BLaER1 (cell line): ENCODE results near the gene KRT79.
"Not testable (repeated sequence)": the region's sequence is repeated elsewhere in the genome, so short reads cannot be mapped to it uniquely, and the experiment has no call there.

Experiments used
- H3K27ac ChIP-seq: shearing (Covaris generic); formaldehyde crosslinking; 2 replicates; pipeline ENCODE4 v1.8.1; 2022
- H3K27me3 ChIP-seq: shearing (Covaris generic); formaldehyde crosslinking; 2 replicates; pipeline ENCODE4 v1.8.1; 2022
- H3K36me3 ChIP-seq: shearing (Covaris generic); formaldehyde crosslinking; 2 replicates; pipeline ENCODE4 v1.8.1; 2022
- H3K4me1 ChIP-seq: shearing (Covaris generic); formaldehyde crosslinking; 2 replicates; pipeline ENCODE4 v1.8.1; 2022
- H3K4me2 ChIP-seq: shearing (Covaris generic); formaldehyde crosslinking; 2 replicates; pipeline ENCODE4 v1.8.1; 2022
- H3K4me3 ChIP-seq: shearing (Covaris generic); formaldehyde crosslinking; 2 replicates; pipeline ENCODE4 v1.8.1; 2022
- H3K9ac ChIP-seq: shearing (Covaris generic); formaldehyde crosslinking; 2 replicates; pipeline ENCODE4 v1.8.1; 2022
- H3K9me3 ChIP-seq: shearing (Covaris generic); formaldehyde crosslinking; 2 replicates; pipeline ENCODE4 v1.8.1; 2022
- H4K20me1 ChIP-seq: shearing (Covaris generic); formaldehyde crosslinking; 2 replicates; pipeline ENCODE4 v1.8.1; 2022
- Cebpa-rat ChIP-seq: shearing (Covaris generic); IDR thresholded peaks from 2 replicates; pipeline ENCODE4 v1.8.1; 2022

The KRT79 gene

DNA sequence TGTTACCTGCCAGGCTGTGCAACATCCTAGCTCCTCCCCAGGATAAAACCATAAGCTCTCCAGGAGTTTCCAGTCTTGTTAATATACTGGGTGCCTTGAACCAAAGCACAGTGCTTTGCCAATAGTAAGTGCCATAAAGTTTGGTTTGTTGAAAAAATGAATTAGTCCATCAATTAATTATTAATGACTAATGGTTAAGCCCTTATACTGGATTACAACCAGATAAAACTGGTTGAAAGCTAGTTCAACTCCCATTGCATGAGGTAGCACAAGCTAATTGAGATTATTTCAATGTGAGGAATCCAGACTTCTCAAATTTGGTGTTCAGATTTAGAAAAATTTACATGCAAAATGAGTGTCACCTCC is 36.6 kb downstream of the KRT79 start:
- H3K9me3 ChIP-seq: no peaks in the 10 kb centered on the region
- no peaks in the 10 kb centered on the region for H3K36me3 ChIP-seq
- H3K4me3 ChIP-seq: no peak overlapping the region
- H3K4me2 ChIP-seq: no peak overlapping the region
- no peaks in the 10 kb centered on the region for H4K20me1 ChIP-seq
- TF ChIP-seq Cebpa-rat: no peak
- no peak overlapping the region for H3K9ac ChIP-seq
- no peaks in the 10 kb centered on the region for H3K27me3 ChIP-seq
- H3K27ac ChIP-seq: no peak overlapping the region
- no peaks in the 10 kb centered on the region for H3K4me1 ChIP-seq

DNA sequence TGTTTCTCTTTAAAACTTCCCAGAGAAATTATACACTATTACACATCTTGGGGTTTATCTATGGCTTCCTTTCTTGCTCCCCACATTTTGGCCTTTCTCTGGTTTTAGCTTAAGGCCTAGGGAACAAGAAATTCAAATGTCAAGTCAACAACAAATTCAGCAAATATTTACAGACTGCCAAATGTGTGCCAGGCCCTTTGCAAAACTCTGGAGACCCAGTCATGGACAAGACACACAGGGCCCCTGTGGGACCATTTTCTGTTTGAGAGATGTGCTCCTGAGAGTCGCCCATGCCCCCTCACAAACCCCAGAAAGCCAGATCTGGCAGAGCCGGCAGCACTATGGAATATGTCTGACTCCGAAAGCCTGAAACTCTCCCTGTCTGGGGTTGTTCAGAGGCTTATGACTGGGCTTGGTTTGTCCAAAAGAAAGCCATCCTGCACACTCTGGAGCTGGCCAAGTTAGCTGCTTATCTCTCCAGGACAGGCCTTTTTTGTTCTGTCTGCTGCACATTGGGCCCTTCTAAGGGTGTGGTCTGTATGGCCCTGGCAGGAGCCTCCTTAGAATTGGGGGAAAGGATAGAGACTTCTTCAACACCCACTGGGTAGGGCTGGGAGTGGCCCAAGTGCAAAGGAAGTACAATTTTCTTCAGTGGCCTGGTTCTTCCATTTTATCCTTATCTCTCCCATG is 37.1 kb downstream of the KRT79 start:
- Histone ChIP-seq H4K20me1 (no peaks in the 10 kb centered on the region), H3K27ac (no peak overlapping the region), H3K9ac (no peak overlapping the region), H3K27me3 (no peaks in the 10 kb centered on the region), H3K4me1 (no peaks in the 10 kb centered on the region), H3K9me3 (no peaks in the 10 kb centered on the region), H3K4me3 (no peak overlapping the region), H3K36me3 (no peaks in the 10 kb centered on the region), H3K4me2 (no peak overlapping the region)
- TF ChIP-seq Cebpa-rat: no peak

GRCh38 chr12:52796429-52796794 is 37.7 kb downstream of the KRT79 start:
- Histone ChIP-seq H3K9me3 (no peaks in the 10 kb centered on the region), H3K36me3 (no peaks in the 10 kb centered on the region), H3K4me2 (no peak overlapping the region), H3K9ac (no peak overlapping the region), H3K4me1 (no peaks in the 10 kb centered on the region), H3K27ac (no peak overlapping the region), H3K27me3 (no peaks in the 10 kb centered on the region), H4K20me1 (no peaks in the 10 kb centered on the region), H3K4me3 (no peak overlapping the region)
- no peak for TF ChIP-seq Cebpa-rat

- Histone ChIP-seq H3K36me3 (no peaks in the 10 kb centered on the region), H3K4me1 (no peaks in the 10 kb centered on the region), H3K27ac (no peak within 1 kb of the TSS), H3K9me3 (no peaks in the 10 kb centered on the region), H4K20me1 (no peaks in the 10 kb centered on the region), H3K4me3 (no peak within 1 kb of the TSS), H3K27me3 (no peaks in the 10 kb centered on the region), H3K9ac (no peak within 1 kb of the TSS), H3K4me2 (no peak within 1 kb of the TSS)
- no peak for TF ChIP-seq Cebpa-rat
Measured at GRCh38 chr12:52795694-52796428, 38.2 kb downstream of the KRT79 start, which contains the start of gene KRT3. TSS of gene KRT3 (minus strand) at chr12:52796117. CDS start at chr12:52796042, 75 bp downstream.

DNA sequence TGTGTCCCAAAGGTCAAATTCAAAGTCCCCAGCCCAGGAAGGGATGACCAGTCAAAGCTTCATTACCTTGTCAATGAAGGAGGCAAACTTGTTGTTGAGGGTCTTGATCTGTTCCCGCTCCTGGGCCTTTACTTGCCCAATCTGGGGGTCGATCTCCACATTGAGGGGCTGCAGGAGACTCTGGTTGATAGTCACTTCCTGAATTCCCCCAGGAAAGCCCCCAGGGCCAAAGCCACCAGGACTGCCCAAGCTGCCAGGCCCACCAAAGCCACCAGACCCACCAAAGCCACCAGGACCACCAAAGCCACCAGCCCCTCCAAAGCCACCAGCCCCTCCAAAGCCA is 38.8 kb downstream of the KRT79 start:
- H3K4me3 ChIP-seq, H3K27ac ChIP-seq, H4K20me1 ChIP-seq, H3K4me1 ChIP-seq, H3K4me2 ChIP-seq, H3K9ac ChIP-seq, H3K27me3 ChIP-seq, H3K36me3 ChIP-seq, H3K9me3 ChIP-seq: not testable (repeated sequence)

DNA sequence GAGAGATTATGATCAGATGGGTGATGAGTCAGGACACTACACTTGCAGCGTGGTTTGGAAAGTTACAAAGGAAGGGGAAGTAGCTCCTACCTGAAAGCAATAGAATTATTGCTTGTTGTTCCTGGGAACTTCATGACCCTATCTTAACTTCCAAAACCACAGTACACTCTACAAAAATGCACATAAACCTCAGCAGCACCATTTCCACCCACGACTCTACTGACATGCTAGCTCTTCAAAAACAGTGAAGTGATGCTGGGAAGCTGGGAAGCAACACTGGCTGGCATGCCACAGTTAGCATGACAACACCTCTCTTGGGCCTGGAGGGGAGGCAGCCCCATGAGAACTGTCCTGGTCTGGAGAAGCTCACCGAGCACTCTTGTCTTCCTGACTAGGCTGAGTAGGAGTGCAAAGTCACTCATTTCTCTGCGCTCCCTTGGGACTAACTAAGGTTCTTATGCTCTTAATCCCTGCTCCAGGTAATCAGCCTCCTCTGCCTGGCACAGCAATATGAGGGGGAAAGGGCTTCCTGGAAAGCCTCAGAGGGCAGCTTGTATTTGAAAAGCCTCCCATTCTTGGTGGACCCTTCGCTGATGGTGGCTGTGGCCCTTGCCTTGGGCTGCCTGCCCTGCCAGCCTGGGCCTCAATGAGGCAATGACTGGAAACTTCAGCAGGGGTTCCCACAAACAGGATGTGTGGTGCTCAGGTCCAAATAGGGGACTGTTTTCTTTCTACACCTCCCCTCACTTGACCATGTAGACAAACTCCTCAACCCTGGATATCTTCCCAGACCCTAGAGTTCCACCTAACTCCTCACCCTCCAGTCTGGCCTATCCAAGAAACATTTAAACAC is 39.4 kb downstream of the KRT79 start:
- no peak overlapping the region for H3K27ac ChIP-seq

DNA sequence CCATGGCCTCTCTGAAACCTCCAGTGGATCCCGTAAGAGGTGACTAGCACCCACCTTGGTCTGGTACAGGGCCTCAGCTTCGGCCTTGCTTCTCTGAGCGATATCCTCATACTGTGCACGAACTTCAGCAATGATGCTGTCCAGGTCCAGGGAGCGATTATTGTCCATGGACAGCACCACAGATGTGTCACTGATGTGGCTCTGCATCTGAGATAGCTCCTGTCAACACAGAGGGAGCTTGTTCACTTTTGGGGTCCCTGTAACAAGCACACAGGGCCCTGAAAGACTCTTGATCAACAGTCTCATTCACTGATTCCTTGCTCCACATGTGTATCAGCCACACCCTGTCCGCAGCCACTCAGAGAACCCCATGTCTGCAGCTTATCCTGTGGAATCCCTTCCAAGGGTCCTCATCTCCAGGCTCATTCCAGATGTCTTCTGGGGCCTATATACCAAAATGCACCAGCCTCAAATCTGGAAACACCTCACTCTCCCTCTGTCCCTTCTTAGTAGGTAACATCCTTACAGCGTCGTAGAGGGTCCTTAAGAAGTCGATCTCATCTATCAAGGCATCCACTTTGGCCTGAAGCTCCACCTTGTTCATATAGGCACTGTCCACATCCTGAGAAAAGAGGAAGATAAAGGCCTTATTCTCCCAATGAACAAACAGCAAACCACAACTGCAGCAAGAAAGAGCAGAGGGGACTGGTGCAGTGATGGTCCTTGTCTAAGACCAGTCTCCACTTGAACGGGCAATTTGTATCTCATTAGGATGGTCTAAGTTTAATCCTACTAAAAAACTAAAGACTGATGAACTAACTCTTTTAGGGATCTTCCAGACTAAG is 41.7 kb downstream of the KRT79 start:
- Histone ChIP-seq H4K20me1 (no peaks in the 10 kb centered on the region), H3K4me1 (no peaks in the 10 kb centered on the region), H3K36me3 (no peaks in the 10 kb centered on the region), H3K27me3 (no peaks in the 10 kb centered on the region), H3K4me2 (no peak overlapping the region), H3K9me3 (no peaks in the 10 kb centered on the region), H3K27ac (no peak overlapping the region), H3K4me3 (no peak overlapping the region), H3K9ac (no peak overlapping the region)
- no peak for TF ChIP-seq Cebpa-rat

More for the DNA sequence above, 39.4 kb downstream of the KRT79 start:
- no peak overlapping the region for H3K9ac ChIP-seq
- no peaks in the 10 kb centered on the region for H4K20me1 ChIP-seq
- H3K36me3 ChIP-seq: no peaks in the 10 kb centered on the region
- H3K27me3 ChIP-seq: no peaks in the 10 kb centered on the region
- H3K4me2 ChIP-seq: no peak overlapping the region
- TF ChIP-seq Cebpa-rat: no peak
- no peak overlapping the region for H3K4me3 ChIP-seq
- no peaks in the 10 kb centered on the region for H3K9me3 ChIP-seq
- H3K4me1 ChIP-seq: no peaks in the 10 kb centered on the region

DNA sequence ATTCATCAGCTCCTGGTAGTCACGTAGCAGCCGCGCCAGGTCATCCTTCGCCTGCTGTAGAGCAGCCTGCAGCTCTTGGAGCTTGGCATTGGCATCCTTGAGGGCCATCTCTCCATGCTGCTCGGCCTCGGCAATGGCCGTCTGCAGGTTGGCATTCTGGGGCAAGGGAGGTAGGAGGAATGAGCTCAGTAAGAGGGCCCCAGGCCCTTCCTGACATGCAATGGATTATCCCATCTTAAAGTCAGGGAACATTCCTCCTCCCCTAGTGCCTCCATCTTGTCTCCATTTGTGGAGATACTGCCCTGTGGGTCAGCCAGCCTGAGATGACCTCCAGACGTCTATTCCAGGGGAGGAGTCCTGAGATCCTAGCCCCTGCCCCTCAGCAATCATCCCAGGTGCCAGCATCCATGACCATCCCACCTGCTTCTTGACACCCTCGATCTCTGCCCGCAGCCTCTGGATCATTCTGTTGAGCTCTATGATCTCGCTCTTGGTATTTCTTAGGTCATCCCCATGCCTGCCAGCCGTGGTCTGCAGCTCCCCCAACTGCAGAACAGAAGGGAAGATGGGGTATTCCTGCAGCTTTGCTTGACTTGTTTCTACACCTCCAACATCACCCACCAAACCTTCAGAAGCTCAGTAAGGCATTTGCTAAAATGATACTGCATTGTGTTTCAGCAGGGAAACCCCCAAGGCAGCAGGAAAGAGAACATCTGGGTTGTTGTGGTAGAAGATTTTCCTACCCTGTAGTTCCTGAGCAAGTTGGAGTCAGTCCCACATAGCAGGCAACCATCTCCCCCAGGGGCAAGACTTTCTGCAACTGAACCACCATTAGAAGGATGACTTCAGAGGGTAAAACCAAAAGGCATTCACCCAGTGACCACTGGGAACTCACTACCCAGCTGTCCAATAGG is 42.6 kb downstream of the KRT79 start:
- Histone ChIP-seq H3K9me3 (no peaks in the 10 kb centered on the region), H4K20me1 (no peaks in the 10 kb centered on the region), H3K36me3 (no peaks in the 10 kb centered on the region), H3K27ac (no peak overlapping the region), H3K9ac (no peak overlapping the region), H3K27me3 (no peaks in the 10 kb centered on the region), H3K4me1 (no peaks in the 10 kb centered on the region), H3K4me2 (no peak overlapping the region), H3K4me3 (no peak overlapping the region)
- TF ChIP-seq Cebpa-rat: no peak
